GM18858 (cell line): Measurements from ENCODE around the gene CERS4.
A peak's percentile ranks its signal among the peaks of the same experiment; 100 is the strongest.
"Not testable (repeated sequence)": the region's sequence is repeated elsewhere in the genome, so short reads cannot be mapped to it uniquely, and the experiment has no call there.

Source experiments
- ATAC-seq: cut with Tn5 transposase; IDR thresholded peaks from one replicate; pipeline ENCODE4 v1.9.1; 2021; ENCODE audit not compliant: unreplicated experiment

CERS4 gene, protein sequence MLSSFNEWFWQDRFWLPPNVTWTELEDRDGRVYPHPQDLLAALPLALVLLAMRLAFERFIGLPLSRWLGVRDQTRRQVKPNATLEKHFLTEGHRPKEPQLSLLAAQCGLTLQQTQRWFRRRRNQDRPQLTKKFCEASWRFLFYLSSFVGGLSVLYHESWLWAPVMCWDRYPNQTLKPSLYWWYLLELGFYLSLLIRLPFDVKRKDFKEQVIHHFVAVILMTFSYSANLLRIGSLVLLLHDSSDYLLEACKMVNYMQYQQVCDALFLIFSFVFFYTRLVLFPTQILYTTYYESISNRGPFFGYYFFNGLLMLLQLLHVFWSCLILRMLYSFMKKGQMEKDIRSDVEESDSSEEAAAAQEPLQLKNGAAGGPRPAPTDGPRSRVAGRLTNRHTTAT

DNA sequence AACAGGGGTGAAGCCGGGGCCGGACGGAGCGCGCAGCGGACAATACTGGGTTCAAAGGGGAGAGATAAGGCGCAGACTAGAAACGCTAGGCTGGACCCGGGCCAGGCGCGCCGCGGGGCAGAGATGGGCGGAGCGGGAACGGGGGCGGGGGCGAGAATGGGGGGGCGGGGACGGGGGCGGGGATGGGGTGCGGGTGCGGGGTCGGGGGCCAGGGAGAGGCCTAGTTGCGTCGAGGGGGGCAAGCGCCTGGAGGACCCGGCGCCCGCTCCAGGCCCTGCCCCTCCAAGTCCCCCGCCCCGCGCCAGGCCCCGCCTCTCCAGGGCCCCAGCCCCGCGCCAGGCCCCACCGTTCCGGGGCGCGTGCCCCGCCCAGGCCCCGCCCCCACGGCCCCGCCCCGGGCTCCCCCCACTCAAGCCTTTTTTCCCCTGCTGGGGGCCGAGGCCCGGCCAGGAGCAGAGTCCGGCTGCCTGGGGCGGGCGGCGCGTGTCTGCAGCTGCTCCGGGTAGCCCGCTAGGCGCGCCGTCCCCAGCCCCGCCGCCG, at the start of gene CERS4:
CERS4 (plus strand) TSS at position 449 of the 540 bp plus-strand sequence. CDS start 41,707 bp downstream, outside the sequence.
- peak; percentile 32 for ATAC-seq

DNA sequence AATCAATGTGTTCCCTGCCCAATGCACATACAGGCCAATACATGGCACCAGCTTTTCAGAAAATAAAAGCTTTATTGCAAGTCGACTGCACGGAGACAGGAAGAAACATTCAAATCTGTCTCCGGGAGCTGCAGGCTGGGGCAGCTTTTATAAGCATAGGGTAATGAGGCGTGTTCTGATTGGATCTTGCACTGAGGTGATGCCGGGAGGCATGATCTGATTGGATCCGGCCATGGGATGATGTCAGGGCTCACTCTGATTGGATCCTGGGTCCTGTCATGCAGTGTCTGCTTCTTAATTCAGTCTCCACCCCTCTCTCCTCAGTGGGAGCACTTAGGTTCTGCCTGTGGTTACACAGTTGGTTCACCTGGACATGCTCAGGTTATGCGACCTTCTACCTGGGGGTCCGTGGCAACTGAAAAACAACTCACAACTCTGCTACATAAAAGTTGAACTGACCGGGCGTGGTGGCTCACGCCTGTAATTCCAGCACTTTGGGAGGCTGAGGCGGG, 48.0 kb upstream of the CERS4 start:
- ATAC-seq, result no peak

DNA sequence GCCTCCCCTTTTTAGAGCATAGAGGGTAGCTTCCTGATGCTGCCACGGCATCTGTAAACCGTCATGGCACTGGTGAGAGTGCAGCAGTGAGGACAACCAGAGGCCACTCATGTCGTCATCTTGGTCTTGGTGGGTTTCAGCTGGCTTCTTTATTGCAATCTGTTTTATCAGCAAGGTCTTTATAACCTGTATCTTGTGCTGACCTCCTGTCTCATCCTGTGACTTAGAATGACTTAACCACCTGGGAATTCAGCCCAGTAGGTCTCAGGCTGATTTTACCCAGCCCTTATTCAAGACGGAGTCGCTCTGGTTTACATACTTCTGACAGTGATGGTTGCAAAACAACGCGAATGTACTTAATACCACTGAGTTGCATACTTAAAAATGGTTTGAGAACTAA, 45.4 kb upstream of the CERS4 start:
- ATAC-seq, result no peak

DNA sequence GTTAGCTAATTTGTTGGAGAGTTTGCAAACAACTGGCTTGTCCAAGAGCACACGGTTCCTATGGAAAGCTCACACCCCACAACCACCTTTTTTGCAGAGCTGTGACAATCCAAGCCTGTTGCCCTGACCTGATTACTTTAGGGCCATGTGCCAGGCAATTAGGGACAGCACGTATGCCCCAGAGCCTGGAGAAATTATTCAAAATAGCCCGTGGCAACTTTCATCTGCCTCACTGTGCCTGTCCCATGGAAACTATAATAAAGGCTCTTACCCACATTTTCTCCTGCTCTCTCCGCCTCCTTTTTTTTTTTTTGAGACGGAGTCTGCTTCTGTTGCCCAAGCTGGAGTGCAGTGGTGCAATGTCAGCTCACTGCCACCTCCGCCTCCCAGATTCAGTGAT, 41.2 kb upstream of the CERS4 start:
- no peak for ATAC-seq

DNA sequence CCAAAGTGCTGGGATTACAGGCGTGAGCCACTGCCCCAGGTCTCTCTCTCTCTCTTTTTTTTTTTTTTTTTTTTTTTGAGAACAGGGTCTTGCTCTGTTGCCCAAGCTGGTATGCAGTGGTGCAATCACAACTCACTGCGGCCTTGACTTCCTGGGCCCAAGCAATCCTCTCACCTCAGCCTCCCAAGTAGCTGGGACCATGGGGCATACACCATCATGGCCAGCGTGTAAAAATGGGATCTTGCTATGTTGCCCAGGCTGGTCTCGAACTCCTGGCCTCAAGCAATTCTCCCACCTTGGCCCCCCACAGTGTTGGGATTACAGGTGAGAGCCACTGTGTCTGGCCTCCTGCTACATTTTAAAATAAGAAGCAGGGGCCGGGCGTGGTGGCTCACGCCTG, 40.6 kb upstream of the CERS4 start:
- no peak for ATAC-seq

DNA sequence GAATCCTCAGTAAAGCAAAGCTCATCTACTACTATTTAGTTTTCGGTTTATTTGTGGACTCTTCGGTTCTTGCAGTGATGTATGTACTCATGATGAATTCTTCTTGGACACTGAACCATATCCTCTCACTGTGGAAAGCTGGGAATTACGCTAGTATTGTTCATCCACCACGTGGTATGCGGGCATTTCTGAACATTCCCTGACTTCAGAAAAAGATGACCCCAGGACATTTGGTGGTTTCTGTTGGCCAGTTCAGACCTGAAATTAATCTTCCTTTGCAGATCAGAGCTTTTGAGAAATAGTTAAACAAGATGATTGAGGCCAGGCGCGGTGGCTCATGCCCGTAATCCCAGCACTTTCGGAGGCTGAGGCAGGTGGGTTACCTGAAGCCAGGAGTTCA, 34.5 kb upstream of the CERS4 start:
- no peak for ATAC-seq

DNA sequence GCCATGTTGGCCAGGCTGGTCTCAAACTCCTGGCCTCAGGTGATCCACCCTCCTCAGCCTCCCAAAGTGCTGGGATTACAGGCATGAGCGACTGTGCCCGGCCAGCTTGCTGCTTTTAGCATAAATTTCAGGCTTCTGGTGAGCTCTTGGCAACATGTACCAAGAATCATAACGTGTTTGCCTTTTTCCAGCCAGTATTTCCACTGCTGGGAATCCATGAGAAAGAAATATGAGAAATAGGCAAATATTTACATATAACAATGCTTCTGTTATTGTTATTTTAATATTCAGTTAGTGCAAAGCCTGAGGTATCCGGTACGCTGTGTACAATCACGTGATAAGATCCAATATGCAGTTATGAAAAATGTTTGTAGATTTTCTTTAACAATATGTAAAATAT, 29.2 kb upstream of the CERS4 start:
- ATAC-seq, result no peak

DNA sequence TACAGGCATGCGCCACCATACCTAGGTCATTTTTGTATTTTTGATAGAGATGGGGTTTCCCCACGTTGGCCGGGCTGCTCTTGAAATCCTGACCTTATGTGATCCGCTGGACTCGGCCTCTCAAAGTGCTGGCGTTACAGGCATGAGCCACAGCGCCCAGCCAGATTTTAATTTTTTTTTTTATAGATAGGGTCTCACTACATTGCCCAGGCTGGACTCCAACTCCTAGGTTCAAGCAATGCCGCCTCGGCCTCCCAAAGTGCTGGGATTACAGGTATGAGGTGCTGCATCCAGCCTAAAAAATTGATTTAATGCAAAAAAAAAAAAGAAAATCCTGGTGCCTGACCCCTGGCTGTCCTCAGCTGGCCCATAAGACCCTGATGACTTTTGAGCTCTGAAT, 24.9 kb upstream of the CERS4 start:
- ATAC-seq, result no peak

DNA sequence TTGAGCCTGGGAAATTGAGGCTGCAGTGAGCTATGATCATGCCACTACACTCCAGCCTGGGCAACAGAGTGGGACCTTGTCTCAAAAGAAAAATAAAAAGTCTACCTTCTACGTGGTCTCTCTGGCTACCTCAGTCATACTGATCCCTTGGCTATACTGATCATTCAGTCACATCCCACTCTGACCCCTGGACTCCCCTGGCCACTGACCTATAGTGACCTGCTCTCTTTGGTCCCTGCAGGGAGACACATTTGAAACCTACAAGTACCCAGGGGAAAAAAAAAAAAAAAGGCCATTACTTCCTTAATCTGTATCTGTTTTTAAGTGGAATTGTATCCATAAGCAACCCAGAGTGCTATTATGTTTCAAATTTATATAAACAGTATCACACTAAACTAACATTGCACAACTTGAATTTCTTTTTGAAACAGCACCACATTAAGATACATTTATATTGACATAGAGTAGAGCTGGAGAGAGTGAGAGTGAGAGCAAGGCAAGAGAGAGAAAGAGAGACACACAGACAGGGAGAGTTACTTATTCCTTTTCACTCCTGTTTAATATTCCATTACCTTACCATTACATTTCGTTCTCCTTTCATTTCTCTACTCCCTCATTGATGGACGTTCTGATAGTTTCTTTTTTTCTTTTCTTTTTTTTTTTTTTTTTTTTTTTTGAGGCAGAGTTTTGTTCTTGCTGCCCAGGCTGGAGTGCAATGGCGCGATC, 23.7 kb upstream of the CERS4 start:
- ATAC-seq, result no peak

DNA sequence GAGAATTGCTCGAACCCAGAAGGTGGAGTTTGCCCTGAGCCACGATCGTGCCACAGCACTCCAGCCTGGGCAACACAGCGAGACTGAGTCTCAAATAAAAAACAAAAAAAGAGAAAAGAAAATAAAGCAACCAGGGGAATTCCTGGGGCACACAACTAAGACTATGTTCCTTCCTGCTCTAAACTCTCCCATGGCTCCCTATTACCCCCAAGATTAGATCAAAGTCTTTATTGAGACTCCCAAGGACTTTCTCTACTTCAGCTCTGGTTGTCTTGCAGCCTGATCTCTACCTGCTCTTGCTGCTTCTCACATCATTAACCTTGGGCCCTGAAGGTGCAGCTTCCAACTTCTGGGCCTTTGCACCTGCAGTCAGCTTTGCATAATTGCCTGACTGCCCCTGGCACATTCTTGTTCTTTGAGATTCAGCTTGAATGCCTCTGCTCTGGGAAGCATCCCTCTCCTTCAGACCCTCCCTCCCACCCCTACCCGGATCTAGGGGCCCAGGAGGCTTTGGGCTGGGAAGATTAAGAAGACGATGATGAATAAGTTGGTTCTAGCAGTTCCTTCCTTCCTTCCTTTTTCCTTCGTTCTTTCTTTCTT, 16.8 kb upstream of the CERS4 start:
- no peak for ATAC-seq

DNA sequence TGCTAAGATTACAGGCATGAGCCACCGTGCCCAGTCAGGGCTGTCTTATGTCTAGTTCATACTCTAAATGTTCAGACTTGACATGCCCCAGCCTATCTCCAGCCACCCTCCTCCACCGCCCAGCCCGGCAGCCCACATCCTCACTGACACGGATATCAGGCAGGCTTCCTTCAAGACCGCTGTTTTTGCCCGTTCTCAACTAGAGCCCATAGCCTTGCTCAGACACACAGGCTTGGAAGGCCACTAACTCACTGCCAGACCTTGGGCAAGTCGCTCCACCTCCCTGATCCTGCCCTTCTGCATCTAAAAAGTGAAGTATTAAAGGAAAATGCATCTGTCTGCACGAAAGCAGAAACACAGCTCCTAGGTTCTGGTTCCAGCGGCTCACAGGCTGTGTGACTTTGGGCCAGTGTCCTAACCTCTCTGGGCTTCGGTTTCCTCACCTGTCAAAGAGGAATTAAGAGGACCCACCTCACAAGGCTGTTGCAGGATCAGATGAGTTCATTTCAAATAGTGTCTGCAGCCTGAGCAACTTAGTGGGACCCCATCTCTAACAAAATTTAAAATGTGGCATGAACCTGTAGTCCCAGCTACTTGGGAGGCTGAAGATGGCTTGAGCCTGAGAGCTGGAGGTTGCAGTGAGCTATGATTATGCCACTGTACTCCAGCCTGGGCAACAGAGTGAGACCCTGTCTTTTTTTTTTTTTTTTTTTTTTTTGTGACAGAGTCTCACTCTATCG, 14.5 kb upstream of the CERS4 start:
- ATAC-seq, result no peak

DNA sequence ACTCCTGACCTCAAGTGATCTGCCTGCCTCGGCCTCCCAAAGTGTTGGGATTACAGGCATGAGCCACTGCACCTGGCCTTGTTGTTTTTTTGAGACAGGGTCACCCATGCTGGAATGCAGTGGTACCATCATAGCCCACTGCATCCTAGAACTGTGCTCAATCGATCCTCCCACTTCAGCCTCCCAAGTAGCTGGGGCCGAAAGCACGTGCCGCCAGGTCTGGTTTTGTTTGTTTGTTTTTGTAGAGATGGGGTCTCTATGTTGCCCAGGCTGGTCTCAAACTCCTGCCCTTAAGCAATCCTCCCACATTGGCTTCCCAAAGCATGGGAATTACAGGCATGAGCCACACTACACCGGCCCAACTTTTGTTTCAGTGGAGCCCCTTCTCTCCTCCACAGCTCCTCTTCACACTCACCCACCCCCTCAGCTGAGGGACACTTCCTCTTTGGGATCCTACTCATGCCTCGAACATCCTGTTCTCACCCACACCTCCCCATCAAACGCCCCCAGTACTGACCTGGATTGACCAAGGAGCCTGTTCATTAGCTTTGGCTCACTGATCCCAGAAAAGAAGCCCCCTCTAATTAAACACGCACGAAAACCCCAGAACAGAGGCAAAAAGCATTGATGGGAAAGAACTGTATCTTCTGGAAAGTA, 12.8 kb upstream of the CERS4 start:
- no peak for ATAC-seq

DNA sequence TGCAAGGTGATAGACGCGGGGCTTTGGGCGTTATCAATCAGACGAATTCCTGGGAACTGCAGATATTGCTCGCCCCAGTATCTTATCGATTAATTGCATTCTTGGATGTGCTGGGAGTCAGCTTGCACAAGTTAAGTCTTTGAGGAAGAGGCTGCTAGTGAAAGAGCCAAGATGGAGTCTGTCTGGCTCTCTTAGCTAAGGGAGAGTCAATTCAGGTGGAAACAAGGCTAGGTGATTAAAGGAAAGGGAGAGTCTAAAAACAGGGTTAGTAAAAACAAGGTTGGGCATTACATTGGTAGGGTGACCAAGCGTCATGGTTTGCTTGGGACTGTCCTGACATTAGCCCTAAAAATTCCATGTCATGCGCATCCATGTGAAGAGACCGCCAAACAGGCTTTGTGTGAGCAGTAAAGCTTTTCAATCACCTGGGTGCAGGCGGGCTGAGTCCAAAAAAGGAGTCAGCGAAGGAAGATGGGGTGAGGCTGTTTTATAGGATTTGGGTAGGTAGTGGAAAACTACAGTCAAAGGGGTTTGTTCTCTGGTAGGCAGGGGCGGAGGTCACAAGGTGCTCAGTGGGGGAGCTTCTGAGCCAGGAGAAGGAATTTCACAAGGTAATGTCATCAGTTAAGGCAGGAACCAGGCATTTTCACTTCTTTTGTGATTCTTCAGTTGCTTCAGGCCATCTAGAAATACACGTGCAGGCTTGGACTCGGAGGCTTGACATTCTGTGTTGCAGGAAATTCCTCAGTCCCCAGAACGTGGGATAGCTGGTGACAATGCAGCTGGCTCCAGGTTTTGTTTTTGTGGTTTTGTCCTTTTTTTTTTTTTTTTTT, 5.7 kb upstream of the CERS4 start:
- ATAC-seq, result not testable (repeated sequence)

DNA sequence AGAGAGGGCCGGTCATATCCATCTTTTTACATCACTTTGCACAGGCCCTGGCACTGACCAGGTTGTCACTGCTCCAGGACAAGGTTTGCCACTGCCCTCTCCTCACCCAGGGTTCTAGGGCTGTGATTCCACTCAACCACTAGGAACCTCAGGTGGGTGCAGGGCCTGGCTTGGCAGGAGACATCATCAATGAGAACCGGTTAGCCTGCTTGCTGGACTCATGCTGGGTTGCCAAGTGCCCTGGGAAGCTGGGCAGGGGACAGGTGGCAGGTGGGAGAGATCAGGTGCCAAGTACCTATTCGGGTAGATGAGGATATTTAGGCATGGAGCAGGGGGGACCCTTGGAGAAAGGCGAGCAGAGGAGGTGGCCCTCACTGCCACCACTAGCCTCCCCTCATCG, 4.2 kb upstream of the CERS4 start:
- ATAC-seq, result no peak

DNA sequence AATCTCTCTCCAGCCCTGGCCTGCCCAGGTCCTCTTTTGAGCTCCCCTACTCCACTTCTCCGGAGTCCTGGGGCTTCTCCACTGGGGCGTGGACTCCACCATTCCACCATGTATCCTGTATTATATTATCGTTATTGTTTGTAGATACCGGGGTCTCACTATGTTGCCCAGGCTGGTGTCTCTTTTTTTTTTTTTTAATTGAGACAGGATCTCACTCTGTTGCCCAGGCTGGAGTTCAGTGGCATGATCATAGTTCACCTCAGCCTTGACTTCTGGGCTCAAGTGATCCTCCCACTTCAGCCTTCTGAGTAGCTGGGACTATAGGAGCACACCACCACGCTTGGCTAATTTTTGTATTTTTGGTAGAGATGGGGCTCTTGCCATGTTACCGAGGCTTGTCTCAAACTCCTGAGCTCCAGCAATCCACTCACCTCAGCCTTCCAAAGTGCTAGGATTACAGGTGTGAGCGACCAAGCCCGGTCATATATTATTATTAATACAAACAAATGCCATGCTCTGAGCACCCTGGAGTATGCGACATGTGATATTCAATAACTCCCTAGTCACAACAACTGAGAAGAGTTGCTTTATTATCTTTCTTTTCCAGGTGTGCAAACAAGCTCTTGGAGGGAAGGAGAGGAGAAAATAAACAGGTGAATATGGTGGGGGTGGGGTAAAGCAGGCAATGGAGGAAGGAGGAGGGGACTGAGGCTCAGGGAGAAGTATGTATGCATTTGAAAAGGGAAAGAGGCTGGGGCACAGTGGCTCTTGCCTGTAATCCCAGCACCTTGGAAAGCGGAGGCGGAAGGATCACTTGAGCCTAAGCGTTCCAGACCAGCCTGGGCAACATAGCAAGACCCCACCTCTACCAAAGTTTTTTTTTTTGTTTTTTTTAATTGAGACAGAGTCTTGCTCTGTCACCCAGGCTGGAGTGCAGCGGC, 2.8 kb upstream of the CERS4 start:
- ATAC-seq, result no peak

DNA sequence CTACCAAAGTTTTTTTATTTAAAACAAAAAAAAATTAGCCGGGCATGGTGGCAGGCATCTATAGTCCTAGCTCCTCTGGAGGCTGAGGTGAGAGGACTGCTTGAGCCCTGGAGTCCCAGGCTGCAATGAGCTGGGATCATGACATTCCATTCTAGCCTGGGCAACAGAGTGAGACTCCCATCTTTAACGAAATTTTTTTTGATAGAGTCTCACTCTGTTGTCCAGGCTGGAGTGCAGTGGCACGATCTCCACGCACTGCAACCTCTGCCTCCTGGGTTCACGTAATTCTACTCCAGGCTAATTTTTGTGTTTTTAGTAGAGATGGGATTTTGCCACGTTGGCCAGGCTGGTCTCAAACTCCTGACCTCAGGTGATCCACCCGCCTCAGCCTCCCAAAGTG, 1.8 kb upstream of the CERS4 start:
- not testable (repeated sequence) for ATAC-seq

DNA sequence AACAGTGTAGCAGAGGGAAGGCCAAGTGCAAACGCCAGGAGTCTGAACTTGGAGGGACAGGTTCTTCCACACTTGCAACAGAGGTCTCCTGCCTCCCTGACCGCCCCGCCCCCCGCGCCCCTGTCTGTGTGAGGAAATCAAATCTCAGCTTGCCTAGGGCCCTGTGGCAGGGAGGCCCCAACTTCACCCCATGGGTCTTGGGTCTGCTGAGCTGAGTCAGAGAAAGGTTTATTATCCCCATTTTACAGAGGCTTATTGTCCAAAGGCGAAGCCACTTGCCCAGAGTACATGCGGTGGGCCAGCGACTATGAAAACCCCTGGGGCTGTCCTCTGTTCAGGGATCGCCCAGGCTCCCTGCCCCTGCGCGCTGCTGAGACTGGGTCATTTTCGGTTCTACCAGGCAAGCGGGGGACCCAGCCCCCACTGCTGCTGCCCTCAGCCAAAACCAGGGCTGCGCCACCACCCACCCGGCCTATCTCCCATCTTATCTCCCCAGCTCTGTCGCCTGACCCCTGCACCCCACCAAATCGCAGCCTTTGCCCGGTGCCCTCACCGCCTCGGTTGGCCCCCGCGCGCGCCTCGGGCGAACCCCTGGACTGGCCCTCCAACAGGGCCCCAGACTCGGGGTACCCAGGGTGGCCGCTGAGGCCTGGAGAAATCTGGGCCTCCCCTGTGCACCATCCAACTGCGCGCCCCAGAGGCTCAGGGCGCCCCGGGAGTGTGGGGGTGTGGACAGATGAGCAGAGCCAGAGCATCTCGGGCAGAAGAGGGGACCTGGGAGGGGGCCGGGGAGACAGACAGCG, 850 bp upstream of the CERS4 start:
- no peak for ATAC-seq
